Ectodermal cell (in vitro differentiated cells): ENCODE data around the gene LMAN2.

Experiments
- H3K27ac ChIP-seq: 2 replicates; pipeline ENCODE4 v1.7.0; 2013; ENCODE audit warnings: mild to moderate bottlenecking, low read depth, low read length; ENCODE audit not compliant: insufficient read depth, poor library complexity, severe bottlenecking
- H3K27me3 ChIP-seq: 2 replicates; pipeline ENCODE4 v1.7.0; 2013; ENCODE audit warnings: mild to moderate bottlenecking, low read length; ENCODE audit not compliant: insufficient read depth, control insufficient read depth, poor library complexity, severe bottlenecking
- H3K36me3 ChIP-seq: one replicate; pipeline ENCODE4 v1.7.0; 2013; ENCODE audit warnings: low read length; ENCODE audit not compliant: control insufficient read depth, insufficient read depth
- H3K4me1 ChIP-seq: one replicate; pipeline ENCODE4 v1.7.0; 2013; ENCODE audit warnings: low read length; ENCODE audit not compliant: control insufficient read depth, insufficient read depth
- H3K4me3 ChIP-seq: 2 replicates; pipeline ENCODE4 v1.7.0; 2013; ENCODE audit warnings: low read depth, low read length, control low read depth; ENCODE audit not compliant: insufficient read depth
- H3K9me3 ChIP-seq: 2 replicates; pipeline ENCODE4 v1.7.0; 2013; ENCODE audit warnings: mild to moderate bottlenecking, low read length, moderate library complexity; ENCODE audit not compliant: control insufficient read depth
- WGBS, 2 experiments: methylation state at CpG; one replicate each; pipeline ENCODE4 v1.1.7; 2013; ENCODE audit warnings: missing lambda C conversion rate in 2 of 2; 5-methylcytosine and 5-hydroxymethylcytosine counted together

Gene LMAN2

GRCh38 chr5:177312649-177313181 lies 38.8 kb downstream of the LMAN2 start:
- Histone ChIP-seq H3K4me3 (peak overlapping the region; percentile 70), H3K9me3 (no peaks in the 10 kb centered on the region), H3K4me1 (peaks cover 15% of the 10 kb centered on the region), H3K36me3 (no peaks in the 10 kb centered on the region), H3K27me3 (no peaks in the 10 kb centered on the region), H3K27ac (peak overlapping the region; percentile 33)
- WGBS, 2 experiments: 6 to 7% methylated on average over 19 of the region's 19 CpGs

GRCh38 chr5:177311723-177312648 lies 39.5 kb downstream of the LMAN2 start, which contains the start of gene MXD3:
Gene MXD3 (minus strand): TSS chr5:177311898. CDS start chr5:177311830, 68 bp downstream.
- Histone ChIP-seq H3K27me3 (no peaks in the 10 kb centered on the region), H3K4me3 (peak within 1 kb of the TSS; percentile 70), H3K4me1 (peaks cover 15% of the 10 kb centered on the region), H3K36me3 (peaks cover 6% of the 10 kb centered on the region), H3K9me3 (no peaks in the 10 kb centered on the region), H3K27ac (peak within 1 kb of the TSS; percentile 87)
- WGBS, 2 experiments: 0% methylated on average over 78 of the region's 78 CpGs

- Histone ChIP-seq H3K27ac (peak overlapping the region; percentile 87), H3K36me3 (peaks cover 11% of the 10 kb centered on the region), H3K4me1 (peaks cover 15% of the 10 kb centered on the region), H3K4me3 (peak overlapping the region; percentile 70), H3K9me3 (no peaks in the 10 kb centered on the region), H3K27me3 (no peaks in the 10 kb centered on the region)
- WGBS, 2 experiments: 1% methylated on average over 23 of the region's 23 CpGs
Measured at GRCh38 chr5:177311392-177311722, 40.1 kb downstream of the LMAN2 start.

GRCh38 chr5:177310757-177311391 lies 40.6 kb downstream of the LMAN2 start:
- H3K4me3 ChIP-seq: peak overlapping the region; percentile 70
- no peaks in the 10 kb centered on the region for H3K9me3 ChIP-seq
- H3K27ac ChIP-seq: no peak overlapping the region
- H3K4me1 ChIP-seq: peaks cover 15% of the 10 kb centered on the region
- peaks cover 14% of the 10 kb centered on the region for H3K36me3 ChIP-seq
- H3K27me3 ChIP-seq: no peaks in the 10 kb centered on the region
- WGBS, 2 experiments: 16% methylated on average over 20 of the region's 20 CpGs

GRCh38 chr5:177310332-177310731 lies 41.1 kb downstream of the LMAN2 start:
- H3K4me3 ChIP-seq: no peak overlapping the region
- H3K36me3 ChIP-seq: peaks cover 18% of the 10 kb centered on the region
- H3K27ac ChIP-seq: no peak overlapping the region
- no peaks in the 10 kb centered on the region for H3K9me3 ChIP-seq
- no peaks in the 10 kb centered on the region for H3K27me3 ChIP-seq
- 93 to 94% methylated on average over 13 of the region's 13 CpGs for WGBS, 2 experiments
- peaks cover 15% of the 10 kb centered on the region for H3K4me1 ChIP-seq

GRCh38 chr5:177309351-177310191 lies 41.9 kb downstream of the LMAN2 start:
- Histone ChIP-seq H3K36me3 (peaks cover 18% of the 10 kb centered on the region), H3K4me1 (peaks cover 15% of the 10 kb centered on the region), H3K9me3 (no peaks in the 10 kb centered on the region), H3K4me3 (no peak overlapping the region), H3K27ac (no peak overlapping the region), H3K27me3 (no peaks in the 10 kb centered on the region)
- WGBS, 2 experiments: 83 to 86% methylated on average over 10 of the region's 10 CpGs

GRCh38 chr5:177308740-177309139 lies 42.7 kb downstream of the LMAN2 start:
- Histone ChIP-seq H3K4me3 (no peak overlapping the region), H3K4me1 (peaks cover 15% of the 10 kb centered on the region), H3K36me3 (peaks cover 18% of the 10 kb centered on the region), H3K9me3 (no peaks in the 10 kb centered on the region), H3K27me3 (no peaks in the 10 kb centered on the region), H3K27ac (no peak overlapping the region)
- WGBS, 2 experiments: 93 to 97% methylated on average over 11 of the region's 11 CpGs

GRCh38 chr5:177307544-177308363 lies 43.7 kb downstream of the LMAN2 start:
- H3K27me3 ChIP-seq: peaks cover 6% of the 10 kb centered on the region
- H3K4me3 ChIP-seq: no peak overlapping the region
- WGBS, 2 experiments: 95% methylated on average over 43 of the region's 43 CpGs
- H3K36me3 ChIP-seq: peaks cover 18% of the 10 kb centered on the region
- no peaks in the 10 kb centered on the region for H3K9me3 ChIP-seq
- no peak overlapping the region for H3K27ac ChIP-seq
- H3K4me1 ChIP-seq: peaks cover 12% of the 10 kb centered on the region
